ENCODE measurements around the gene SLC25A13.

The SLC25A13 gene

GRCh38 chr7:96131525-96131924 lies 190.4 kb downstream of the SLC25A13 start:
- no peak overlapping the region for H3K4me3 ChIP-seq (ENCODE audit: low read depth, low read length)
- DNase-seq (ENCODE audit: low read depth): no peak

GRCh38 chr7:96127746-96128145 lies 194.2 kb downstream of the SLC25A13 start:
- no peak overlapping the region for H3K4me3 ChIP-seq (ENCODE audit: low read depth, low read length)
- no peak for DNase-seq (ENCODE audit: low read depth)

- no peak for DNase-seq (ENCODE audit: low read depth)
- H3K4me3 ChIP-seq (ENCODE audit: low read depth, low read length): no peak overlapping the region
Measured at GRCh38 chr7:96126382-96126781, 195.5 kb downstream of the SLC25A13 start.

GRCh38 chr7:96122746-96123145 lies 199.2 kb downstream of the SLC25A13 start:
- no peak overlapping the region for H3K4me3 ChIP-seq (ENCODE audit: low read depth, low read length)
- no peak for DNase-seq (ENCODE audit: low read depth)

GRCh38 chr7:96121752-96122151 lies 200.1 kb downstream of the SLC25A13 start:
- no peak for DNase-seq (ENCODE audit: low read depth)
- H3K4me3 ChIP-seq (ENCODE audit: low read depth, low read length): no peak overlapping the region

- no peak overlapping the region for H3K4me3 ChIP-seq (ENCODE audit: low read depth, low read length)
- DNase-seq (ENCODE audit: low read depth): no peak
Measured at GRCh38 chr7:96120445-96121225, 201.3 kb downstream of the SLC25A13 start.

- no peak for DNase-seq (ENCODE audit: low read depth)
- no peak overlapping the region for H3K4me3 ChIP-seq (ENCODE audit: low read depth, low read length)
Measured at GRCh38 chr7:96118449-96119001, 203.4 kb downstream of the SLC25A13 start.

GRCh38 chr7:96116173-96116572 lies 205.7 kb downstream of the SLC25A13 start:
- no peak for DNase-seq (ENCODE audit: low read depth)
- no peak overlapping the region for H3K4me3 ChIP-seq (ENCODE audit: low read depth, low read length)

- no peak for DNase-seq (ENCODE audit: low read depth)
- H3K4me3 ChIP-seq (ENCODE audit: low read depth, low read length): no peak overlapping the region
Measured at GRCh38 chr7:96114190-96114589, 207.7 kb downstream of the SLC25A13 start.

- DNase-seq (ENCODE audit: low read depth): no peak
- no peak overlapping the region for H3K4me3 ChIP-seq (ENCODE audit: low read depth, low read length)
Measured at GRCh38 chr7:96111405-96111804, 210.5 kb downstream of the SLC25A13 start.

- no peak overlapping the region for H3K4me3 ChIP-seq (ENCODE audit: low read depth, low read length)
- no peak for DNase-seq (ENCODE audit: low read depth)
Measured at GRCh38 chr7:96104984-96105383, 216.9 kb downstream of the SLC25A13 start.

- H3K4me3 ChIP-seq (ENCODE audit: low read depth, low read length): no peak overlapping the region
- DNase-seq (ENCODE audit: low read depth): no peak
Measured at GRCh38 chr7:96102096-96102811, 219.6 kb downstream of the SLC25A13 start.

- H3K4me3 ChIP-seq (ENCODE audit: low read depth, low read length): no peak overlapping the region
- no peak for DNase-seq (ENCODE audit: low read depth)
Measured at GRCh38 chr7:96100737-96101136, 221.2 kb downstream of the SLC25A13 start.

GRCh38 chr7:96097835-96098234 lies 224.1 kb downstream of the SLC25A13 start:
- peak; percentile 19 for DNase-seq (ENCODE audit: low read depth)
- no peak overlapping the region for H3K4me3 ChIP-seq (ENCODE audit: low read depth, low read length)

- DNase-seq (ENCODE audit: low read depth): peak; percentile 36
- no peak overlapping the region for H3K4me3 ChIP-seq (ENCODE audit: low read depth, low read length)
Measured at GRCh38 chr7:96093435-96093834, 228.5 kb downstream of the SLC25A13 start.

GRCh38 chr7:96090756-96091155 lies 231.1 kb downstream of the SLC25A13 start:
- no peak for DNase-seq (ENCODE audit: low read depth)
- H3K4me3 ChIP-seq (ENCODE audit: low read depth, low read length): no peak overlapping the region

GRCh38 chr7:96089511-96089910 lies 232.4 kb downstream of the SLC25A13 start:
- no peak for DNase-seq (ENCODE audit: low read depth)
- no peak overlapping the region for H3K4me3 ChIP-seq (ENCODE audit: low read depth, low read length)

GRCh38 chr7:96088579-96088978 lies 233.3 kb downstream of the SLC25A13 start:
- no peak overlapping the region for H3K4me3 ChIP-seq (ENCODE audit: low read depth, low read length)
- DNase-seq (ENCODE audit: low read depth): no peak

GRCh38 chr7:96085953-96086352 lies 235.9 kb downstream of the SLC25A13 start:
- DNase-seq (ENCODE audit: low read depth): no peak
- no peak overlapping the region for H3K4me3 ChIP-seq (ENCODE audit: low read depth, low read length)

- no peak overlapping the region for H3K4me3 ChIP-seq (ENCODE audit: low read depth, low read length)
- peak; percentile 10 for DNase-seq (ENCODE audit: low read depth)
Measured at GRCh38 chr7:96084881-96085553, 236.9 kb downstream of the SLC25A13 start.

All from skeletal muscle cell (primary cell).